ENCODE results near the gene PARD3. TPM values are rescaled to one million over a fixed set of nuclear protein-coding genes. Genes with fewer than 3 reads are reported as not detected.

The PARD3 gene
- polyA plus RNA-seq, 2 of the 4 experiments (the other 2 are of a cell fraction): 110 to 200 TPM

DNA sequence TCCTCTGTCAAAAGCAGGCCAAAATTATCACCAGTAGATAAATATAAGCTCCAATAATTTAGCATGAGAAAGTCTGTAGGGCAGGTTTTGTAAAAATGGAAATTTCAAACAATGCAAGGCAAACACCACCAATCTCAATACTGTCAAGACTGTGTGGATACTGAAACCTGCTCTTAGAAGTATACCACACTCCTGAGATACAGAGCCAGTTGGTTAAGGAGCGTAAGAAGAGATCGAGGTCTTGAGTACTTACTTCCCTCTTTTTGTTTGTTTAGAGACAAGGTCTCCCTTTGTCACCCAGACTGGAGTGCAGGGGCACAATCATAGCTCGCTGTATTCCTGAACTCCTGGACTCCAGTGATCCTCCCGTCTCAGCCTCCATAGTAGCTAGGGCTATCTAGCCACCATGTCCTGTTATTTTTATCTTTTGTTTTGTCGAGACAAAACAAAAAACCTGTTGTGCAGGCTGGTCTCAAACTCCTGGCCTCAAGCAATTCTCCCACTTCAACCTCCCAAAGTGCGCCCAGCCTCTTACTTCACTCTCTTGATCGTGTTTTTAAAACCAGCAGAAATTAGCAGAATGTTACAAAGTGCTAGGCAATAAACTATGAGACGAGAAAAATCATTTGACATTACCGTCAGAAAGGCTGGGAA, 205.7 kb downstream of the PARD3 start (continued):
- TF ChIP-seq, protein P1, sequence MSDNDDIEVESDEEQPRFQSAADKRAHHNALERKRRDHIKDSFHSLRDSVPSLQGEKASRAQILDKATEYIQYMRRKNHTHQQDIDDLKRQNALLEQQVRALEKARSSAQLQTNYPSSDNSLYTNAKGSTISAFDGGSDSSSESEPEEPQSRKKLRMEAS (IDR thresholded peaks at IDR 0.05): no peak
- no peak for TF ChIP-seq CHD4 (IDR thresholded peaks at IDR 0.05; ENCODE audit: borderline replicate concordance)
- no peak for TF ChIP-seq HEYL (CRISPR knock-in tag; IDR thresholded peaks at IDR 0.05)
- TF ChIP-seq JUNB (IDR thresholded peaks at IDR 0.05): no peak
- TF ChIP-seq MAZ (IDR thresholded peaks at IDR 0.05; ENCODE audit: borderline replicate concordance, low read depth, low read length): no peak
- no peak for TF ChIP-seq TFCP2L1 (CRISPR knock-in tag; IDR thresholded peaks at IDR 0.05)
- TF ChIP-seq CHD2 (IDR thresholded peaks at IDR 0.05; ENCODE audit: low read length, partially characterized antibody): no peak
- TF ChIP-seq, protein P2, sequence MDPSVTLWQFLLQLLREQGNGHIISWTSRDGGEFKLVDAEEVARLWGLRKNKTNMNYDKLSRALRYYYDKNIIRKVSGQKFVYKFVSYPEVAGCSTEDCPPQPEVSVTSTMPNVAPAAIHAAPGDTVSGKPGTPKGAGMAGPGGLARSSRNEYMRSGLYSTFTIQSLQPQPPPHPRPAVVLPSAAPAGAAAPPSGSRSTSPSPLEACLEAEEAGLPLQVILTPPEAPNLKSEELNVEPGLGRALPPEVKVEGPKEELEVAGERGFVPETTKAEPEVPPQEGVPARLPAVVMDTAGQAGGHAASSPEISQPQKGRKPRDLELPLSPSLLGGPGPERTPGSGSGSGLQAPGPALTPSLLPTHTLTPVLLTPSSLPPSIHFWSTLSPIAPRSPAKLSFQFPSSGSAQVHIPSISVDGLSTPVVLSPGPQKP (IDR thresholded peaks at IDR 0.05; ENCODE audit: low read depth, low read length): no peak
- no peak for TF ChIP-seq EHMT2 (IDR thresholded peaks at IDR 0.05; ENCODE audit: low read depth)

DNA sequence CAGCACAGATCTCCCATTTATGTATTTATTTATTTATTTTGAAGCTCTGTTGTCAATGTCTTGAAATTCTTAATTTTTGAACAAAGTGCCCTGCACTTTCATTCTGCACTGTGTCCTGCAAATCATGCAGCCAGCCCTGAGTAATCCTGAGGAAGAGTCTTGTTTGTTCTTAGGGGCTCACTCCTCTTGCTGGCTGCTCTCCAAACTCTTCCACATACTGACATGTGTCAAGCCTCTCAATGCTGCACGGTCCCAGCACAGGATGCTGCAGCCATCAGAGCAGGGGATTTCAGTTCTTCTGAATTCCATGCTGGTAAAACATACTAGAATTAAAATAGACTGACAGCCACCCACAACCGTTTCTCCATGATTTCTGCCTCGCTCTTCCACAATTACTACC, 207.2 kb downstream of the PARD3 start:
- ATAC-seq: peak in 1 of 2 experiments; percentile 58; a peak in 3 of 6 replicates
- no peak for DNase-seq (ENCODE audit: low read depth in 1 of 2, low spot score in 1 of 2)
- ChIA-PET POLR2A (no interaction called here), CTCF (interaction anchor here (0.6 to 1.8 kb wide), 5 partner anchors 9 to 375 kb away, joined by 3 to 4 read pairs (median 3); no protein-coding TSS in a partner anchor)
- no peak overlapping the region for H3K4me3 ChIP-seq
- WGBS (ENCODE audit: missing lambda C conversion rate): 53% methylated on average over 3 of the region's 3 CpGs
- TF ChIP-seq, protein P3, sequence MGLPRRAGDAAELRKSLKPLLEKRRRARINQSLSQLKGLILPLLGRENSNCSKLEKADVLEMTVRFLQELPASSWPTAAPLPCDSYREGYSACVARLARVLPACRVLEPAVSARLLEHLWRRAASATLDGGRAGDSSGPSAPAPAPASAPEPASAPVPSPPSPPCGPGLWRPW (IDR thresholded peaks at IDR 0.05): no peak
- no peak for TF ChIP-seq NPAS2 (CRISPR knock-in tag; IDR thresholded peaks at IDR 0.05; ENCODE audit: borderline replicate concordance)
- TF ChIP-seq ZNF302 (CRISPR knock-in tag; IDR thresholded peaks at IDR 0.05): no peak
- no peak for TF ChIP-seq HOXA7 (CRISPR knock-in tag; IDR thresholded peaks at IDR 0.05)
- no peak for TF ChIP-seq GATA3 (IDR thresholded peaks at IDR 0.05; ENCODE audit: borderline replicate concordance)
- no peak for TF ChIP-seq HDAC2 (IDR thresholded peaks at IDR 0.05)
- TF ChIP-seq HEYL (CRISPR knock-in tag; IDR thresholded peaks at IDR 0.05): no peak
- no peak for TF ChIP-seq ESRRA (IDR thresholded peaks at IDR 0.05; ENCODE audit: borderline replicate concordance, low read length)
- TF ChIP-seq NFE2L2 (conservative IDR thresholded peaks at IDR 0.05; ENCODE audit: low read length): no peak
- TF ChIP-seq MYC (IDR thresholded peaks at IDR 0.05; ENCODE audit: borderline replicate concordance, low read length): no peak
- TF ChIP-seq, protein P4, sequence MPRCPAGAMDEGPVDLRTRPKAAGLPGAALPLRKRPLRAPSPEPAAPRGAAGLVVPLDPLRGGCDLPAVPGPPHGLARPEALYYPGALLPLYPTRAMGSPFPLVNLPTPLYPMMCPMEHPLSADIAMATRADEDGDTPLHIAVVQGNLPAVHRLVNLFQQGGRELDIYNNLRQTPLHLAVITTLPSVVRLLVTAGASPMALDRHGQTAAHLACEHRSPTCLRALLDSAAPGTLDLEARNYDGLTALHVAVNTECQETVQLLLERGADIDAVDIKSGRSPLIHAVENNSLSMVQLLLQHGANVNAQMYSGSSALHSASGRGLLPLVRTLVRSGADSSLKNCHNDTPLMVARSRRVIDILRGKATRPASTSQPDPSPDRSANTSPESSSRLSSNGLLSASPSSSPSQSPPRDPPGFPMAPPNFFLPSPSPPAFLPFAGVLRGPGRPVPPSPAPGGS (IDR thresholded peaks at IDR 0.05): no peak
- TF ChIP-seq, protein P5, sequence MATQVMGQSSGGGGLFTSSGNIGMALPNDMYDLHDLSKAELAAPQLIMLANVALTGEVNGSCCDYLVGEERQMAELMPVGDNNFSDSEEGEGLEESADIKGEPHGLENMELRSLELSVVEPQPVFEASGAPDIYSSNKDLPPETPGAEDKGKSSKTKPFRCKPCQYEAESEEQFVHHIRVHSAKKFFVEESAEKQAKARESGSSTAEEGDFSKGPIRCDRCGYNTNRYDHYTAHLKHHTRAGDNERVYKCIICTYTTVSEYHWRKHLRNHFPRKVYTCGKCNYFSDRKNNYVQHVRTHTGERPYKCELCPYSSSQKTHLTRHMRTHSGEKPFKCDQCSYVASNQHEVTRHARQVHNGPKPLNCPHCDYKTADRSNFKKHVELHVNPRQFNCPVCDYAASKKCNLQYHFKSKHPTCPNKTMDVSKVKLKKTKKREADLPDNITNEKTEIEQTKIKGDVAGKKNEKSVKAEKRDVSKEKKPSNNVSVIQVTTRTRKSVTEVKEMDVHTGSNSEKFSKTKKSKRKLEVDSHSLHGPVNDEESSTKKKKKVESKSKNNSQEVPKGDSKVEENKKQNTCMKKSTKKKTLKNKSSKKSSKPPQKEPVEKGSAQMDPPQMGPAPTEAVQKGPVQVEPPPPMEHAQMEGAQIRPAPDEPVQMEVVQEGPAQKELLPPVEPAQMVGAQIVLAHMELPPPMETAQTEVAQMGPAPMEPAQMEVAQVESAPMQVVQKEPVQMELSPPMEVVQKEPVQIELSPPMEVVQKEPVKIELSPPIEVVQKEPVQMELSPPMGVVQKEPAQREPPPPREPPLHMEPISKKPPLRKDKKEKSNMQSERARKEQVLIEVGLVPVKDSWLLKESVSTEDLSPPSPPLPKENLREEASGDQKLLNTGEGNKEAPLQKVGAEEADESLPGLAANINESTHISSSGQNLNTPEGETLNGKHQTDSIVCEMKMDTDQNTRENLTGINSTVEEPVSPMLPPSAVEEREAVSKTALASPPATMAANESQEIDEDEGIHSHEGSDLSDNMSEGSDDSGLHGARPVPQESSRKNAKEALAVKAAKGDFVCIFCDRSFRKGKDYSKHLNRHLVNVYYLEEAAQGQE (IDR thresholded peaks at IDR 0.05): no peak
- TF ChIP-seq ZSCAN20 (CRISPR knock-in tag; IDR thresholded peaks at IDR 0.05): no peak
- TF ChIP-seq JUN (IDR thresholded peaks at IDR 0.05): no peak
- no peak for TF ChIP-seq TFCP2L1 (CRISPR knock-in tag; IDR thresholded peaks at IDR 0.05)
- peak overlapping the region; percentile 20; the same call in 2 of the 3 replicates for H3K4me2 ChIP-seq
- H3K9me3 ChIP-seq: no peaks in the 10 kb centered on the region
- no peak overlapping the region for H3K27ac ChIP-seq
- no peak for FAIRE-seq
- H3K4me1 ChIP-seq: peaks cover 28% of the 10 kb centered on the region

All from A549 (cell line).